Measurements from ENCODE around the gene LSR.
"Not testable (repeated sequence)": the region's sequence is repeated elsewhere in the genome, so short reads cannot be mapped to it uniquely, and the experiment has no call there.

Gene LSR

GRCh38 chr19:35267353-35267817 is 18.6 kb downstream of the LSR start:
- peak; percentile 57 for DNase-seq (ENCODE audit: low spot score)

- peak; percentile 100 for DNase-seq (ENCODE audit: low spot score)
Observed at GRCh38 chr19:35267818-35268535, 19.2 kb downstream of the LSR start.

DNA sequence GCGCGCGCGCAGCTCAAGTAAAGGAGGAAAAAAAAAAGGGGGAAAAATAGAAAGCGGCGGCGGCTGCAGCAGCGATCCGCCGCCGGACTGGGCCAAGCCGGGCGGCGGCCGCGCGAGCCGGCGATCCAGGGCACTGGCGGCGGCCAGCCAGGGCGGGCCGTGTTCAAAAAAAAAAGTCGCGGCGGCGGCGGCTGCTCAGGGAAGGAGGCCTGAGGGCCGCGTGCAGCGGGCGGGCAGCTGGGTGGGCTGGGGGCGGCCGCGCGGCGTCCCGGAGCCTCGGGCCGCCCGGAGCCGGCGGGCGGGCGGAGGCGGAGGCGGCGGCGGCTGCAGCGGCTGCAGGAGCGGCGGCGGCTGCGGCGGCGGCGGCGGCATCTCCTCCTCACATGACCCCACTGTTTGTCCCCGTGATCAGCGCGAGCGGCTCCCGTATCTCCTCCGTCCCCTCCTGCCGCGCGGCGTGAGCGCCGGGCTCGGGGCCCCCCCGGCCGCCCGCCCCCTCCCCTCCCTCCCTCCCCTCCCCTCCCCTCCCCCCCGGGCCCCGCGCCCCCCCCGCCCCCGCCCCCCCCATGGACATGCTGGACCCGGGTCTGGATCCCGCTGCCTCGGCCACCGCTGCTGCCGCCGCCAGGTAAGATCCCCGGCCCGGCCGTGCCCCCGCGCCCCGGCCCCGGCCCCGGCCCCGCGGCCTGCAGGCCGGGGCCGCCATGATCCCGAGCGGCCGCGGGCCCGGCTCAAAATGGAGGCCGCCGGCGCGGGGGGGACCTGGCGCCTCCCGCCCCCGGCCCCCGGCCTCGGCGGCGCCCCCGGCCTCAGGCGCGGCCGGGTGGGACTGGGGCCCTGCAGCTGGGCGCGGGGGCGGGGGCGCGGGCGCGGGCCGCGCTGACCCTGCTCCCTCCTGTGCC is 20.0 kb downstream of the LSR start, which contains the start of gene USF2:
Gene USF2, plus strand, starts transcription at position 427 of the 902 bp plus-strand sequence. Its CDS starts 140 bp downstream, at position 567.
- DNase-seq (ENCODE audit: low spot score) = peak; percentile 80

DNA sequence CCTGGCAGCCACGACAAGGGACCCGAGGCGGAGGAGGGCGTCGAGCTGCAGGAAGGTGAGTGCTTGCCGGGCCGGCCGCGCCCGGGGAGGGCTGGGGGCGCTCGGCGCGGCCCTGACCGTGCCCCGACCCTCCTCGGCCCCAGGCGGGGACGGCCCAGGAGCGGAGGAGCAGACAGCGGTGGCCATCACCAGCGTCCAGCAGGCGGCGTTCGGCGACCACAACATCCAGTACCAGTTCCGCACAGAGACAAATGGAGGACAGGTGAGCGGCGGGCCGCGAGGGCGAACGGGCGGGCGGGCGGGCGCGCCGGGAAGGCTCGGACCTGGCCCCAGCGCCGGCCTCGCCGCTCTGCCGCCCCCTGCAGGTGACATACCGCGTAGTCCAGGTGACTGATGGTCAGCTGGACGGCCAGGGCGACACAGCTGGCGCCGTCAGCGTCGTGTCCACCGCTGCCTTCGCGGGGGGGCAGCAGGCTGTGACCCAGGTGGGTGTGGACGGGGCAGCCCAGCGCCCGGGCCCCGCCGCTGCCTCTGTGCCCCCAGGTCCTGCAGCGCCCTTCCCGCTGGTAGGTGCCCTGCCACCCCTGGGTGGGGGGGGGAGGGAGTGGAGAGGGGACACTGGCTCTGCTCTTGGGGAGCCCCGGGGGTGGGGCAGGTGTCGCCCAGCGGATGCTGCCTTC is 20.8 kb downstream of the LSR start:
- peak; percentile 82 for DNase-seq (ENCODE audit: low spot score)

GRCh38 chr19:35270381-35270811 is 21.6 kb downstream of the LSR start:
- no peak for DNase-seq (ENCODE audit: low spot score)

- no peak for DNase-seq (ENCODE audit: low spot score)
Observed at GRCh38 chr19:35271546-35271945, 22.7 kb downstream of the LSR start.

GRCh38 chr19:35272122-35272719 is 23.4 kb downstream of the LSR start:
- DNase-seq (ENCODE audit: low spot score) = no peak

DNA sequence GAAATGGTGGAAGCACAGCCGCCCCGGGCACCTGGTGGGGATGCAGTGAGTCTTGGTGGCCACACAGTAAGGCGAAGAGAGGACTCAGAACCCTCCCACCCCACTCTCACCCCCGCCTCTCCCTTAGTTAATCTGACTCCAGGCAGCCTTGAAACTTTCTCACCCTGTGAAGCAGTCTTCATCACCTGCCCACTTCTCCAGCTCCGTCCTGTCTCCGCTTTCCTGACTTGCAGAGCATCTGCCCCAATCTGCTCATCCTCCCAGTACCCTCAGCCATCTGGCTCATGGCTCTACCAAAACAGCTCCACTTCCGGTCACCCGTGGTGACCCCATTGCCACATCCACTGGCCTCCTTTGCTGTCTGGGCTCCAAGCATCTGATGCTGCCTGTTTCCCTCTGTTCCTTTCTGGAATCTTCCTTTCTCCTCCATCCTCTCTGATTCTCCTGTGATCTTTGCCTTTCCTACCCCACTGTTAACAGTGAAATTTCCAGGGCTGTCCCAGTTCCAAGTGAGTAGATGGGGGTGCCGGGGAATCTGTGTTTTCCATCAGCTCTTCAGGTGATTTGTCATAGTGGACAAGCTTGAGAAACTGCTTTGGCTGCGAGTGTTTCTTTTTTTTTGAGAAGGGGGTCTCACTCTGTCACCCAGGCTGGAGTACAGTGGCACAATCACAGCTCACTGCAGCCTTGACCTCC is 24.3 kb downstream of the LSR start:
- no peak for DNase-seq (ENCODE audit: low spot score)

DNA sequence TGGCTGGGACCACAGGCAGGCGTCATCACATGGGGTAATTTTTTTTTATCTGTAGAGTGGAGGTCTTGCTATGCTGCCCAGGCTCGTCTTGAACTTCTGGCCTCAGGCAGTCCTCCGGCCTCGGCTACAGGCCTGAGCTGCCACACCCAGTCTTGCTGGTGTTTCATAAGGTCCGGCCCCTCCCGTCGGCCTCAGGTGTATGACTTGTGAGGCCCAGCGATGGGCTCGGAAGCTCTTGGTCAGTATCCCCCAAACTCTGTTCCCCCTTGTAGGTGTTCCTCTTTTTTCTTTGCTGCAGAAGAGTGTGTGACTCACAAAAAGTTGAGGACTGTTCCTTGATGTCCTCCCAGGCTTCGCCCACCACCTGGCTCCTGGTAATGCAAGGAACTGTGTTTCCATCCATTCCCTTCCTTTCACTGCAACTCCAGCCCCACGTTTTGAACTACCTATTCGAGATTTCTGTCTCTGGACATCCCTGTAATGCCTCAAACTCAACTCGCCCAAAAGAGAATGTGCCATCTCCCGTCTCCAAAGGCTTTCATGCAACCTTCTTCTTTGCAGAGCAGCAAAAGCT is 25.0 kb downstream of the LSR start:
- no peak for DNase-seq (ENCODE audit: low spot score)

- no peak for DNase-seq (ENCODE audit: low spot score)
Observed at GRCh38 chr19:35274323-35274722, 25.5 kb downstream of the LSR start.

DNA sequence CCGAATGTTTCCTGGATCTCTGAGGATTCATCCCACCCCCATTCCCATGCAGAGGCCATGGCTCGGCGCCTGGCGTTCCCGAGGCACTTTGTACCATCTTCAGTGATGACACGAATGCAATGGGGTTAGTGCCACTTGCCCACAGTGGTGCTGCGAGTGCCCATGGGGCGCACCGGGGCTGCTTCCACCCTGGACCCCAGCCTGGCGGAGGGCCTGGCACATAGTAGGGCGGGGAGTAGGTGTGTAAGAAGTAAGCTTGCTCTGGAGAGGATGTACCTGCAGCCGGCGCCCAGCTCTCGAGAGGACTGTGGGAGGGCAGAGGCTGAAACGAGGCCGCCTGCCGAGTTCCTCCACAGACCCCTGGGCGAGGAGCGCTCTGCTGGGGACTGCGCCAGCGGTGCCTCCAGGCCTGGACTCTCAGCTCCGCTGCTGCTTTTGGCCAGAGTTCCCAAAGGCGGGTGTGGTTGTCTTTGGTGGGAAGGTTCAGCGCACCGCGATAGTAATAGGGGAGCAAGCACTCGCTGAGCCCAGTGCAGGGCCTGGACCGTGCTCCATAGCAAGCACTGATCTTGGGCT is 28.0 kb downstream of the LSR start:
- no peak for DNase-seq (ENCODE audit: low spot score)

GRCh38 chr19:35278578-35279284 is 29.9 kb downstream of the LSR start:
- no peak for DNase-seq (ENCODE audit: low spot score)

- DNase-seq (ENCODE audit: low spot score) = no peak
Observed at GRCh38 chr19:35279374-35279773, 30.6 kb downstream of the LSR start.

DNA sequence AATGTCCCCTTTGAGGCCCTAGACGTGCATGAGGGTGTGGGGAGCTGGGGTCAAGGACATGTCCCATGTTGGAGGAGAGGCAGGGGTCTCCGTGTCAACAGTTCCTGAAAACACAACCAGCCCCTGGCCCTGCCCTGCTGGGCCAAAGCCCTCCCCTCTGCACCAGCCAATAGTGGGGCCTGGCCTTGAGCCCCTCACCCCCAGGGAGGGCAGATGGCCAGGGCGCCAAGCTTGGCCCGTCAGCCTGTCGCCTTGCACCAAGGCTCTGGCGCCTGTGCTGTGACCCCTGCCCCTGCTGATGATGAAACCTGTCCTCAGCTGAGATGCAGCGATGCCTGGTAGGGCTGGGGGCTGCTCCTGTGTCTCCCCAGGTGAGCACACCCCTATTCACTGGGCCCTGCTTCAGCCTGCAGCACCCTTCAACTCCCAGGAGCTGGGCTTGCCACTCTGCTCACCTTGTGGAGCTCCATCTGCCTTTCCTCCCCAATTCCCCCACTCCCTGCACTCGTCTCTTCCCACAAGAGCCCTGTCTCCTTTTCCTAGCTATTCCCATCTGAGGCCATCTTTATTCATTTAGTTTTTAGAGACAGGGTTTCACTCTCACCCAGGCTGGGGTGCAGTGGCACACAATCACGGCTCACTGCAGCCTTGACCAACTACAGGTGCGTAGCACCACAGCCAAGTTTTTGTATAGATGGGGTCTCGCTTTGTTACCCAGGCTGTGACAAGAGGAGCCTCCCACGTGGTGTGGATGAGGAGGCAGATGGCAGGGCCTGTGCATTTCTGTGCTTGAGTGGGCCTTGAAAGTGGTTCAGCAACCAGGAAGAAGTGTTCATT is 31.4 kb downstream of the LSR start:
- DNase-seq (ENCODE audit: low spot score) = no peak

DNA sequence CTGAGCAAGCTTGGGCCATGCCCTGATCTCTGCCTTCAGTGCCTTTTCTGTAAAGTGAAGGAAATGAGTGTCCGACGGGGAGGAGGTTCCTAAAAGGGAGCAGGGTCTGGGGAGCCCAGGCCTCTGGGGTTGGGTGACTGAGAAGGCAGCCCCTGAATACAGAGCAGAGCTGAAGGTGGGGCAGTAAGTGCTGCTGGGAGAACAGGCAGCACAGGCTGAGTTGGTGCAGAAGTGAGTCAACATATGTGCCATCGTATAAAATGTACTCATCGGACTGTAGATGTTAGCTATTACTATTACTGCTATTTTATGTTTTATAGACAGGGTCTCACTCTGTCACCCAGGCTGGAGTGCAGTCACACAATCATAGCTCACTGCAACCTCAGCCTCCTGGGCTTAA is 32.5 kb downstream of the LSR start:
- no peak for DNase-seq (ENCODE audit: low spot score)

DNA sequence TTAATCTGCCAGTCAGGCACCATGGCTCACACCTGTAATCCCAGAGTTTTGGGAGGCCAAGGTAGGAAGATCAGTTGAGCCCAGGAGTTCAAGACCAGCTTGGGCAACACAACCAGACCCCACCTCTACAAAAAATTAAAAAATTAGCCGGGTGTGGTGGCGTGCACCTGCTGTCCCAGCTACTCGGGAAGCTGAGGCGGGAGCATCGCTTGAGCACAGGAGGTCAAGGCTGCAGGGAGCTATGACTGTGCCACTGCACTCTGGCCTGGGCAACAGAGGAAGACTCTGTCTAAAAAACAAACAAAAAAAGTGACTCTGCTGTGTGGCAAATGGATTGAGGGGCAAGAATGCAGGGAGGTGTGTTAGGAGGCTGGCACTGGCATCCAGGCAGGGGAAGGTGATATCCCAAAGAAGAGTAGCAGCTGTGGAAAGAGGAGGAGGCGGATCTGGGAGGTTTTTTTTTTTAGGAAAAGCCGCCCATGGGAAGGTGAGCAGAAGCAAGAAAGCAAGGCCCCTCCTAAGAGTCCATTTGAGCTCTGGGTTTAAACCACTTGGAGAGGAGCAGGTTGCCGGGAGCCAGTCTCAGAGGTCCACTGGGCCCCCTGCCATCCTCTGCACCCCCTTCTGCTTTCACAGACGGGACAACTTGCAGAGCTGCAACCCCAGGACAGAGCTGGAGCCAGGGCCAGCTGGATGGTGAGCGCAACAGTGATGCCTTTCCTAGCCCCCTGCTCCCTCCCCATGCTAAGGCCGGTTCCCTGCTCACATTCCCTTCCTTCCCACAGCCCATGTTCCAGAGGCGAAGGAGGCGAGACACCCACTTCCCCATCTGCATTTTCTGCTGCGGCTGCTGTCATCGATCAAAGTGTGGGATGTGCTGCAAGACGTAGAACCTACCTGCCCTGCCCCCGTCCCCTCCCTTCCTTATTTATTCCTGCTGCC is 35.6 kb downstream of the LSR start:
- no peak for DNase-seq (ENCODE audit: low spot score)

GRCh38 chr19:35285095-35285449 is 36.3 kb downstream of the LSR start:
- DNase-seq (ENCODE audit: low spot score) = no peak

DNA sequence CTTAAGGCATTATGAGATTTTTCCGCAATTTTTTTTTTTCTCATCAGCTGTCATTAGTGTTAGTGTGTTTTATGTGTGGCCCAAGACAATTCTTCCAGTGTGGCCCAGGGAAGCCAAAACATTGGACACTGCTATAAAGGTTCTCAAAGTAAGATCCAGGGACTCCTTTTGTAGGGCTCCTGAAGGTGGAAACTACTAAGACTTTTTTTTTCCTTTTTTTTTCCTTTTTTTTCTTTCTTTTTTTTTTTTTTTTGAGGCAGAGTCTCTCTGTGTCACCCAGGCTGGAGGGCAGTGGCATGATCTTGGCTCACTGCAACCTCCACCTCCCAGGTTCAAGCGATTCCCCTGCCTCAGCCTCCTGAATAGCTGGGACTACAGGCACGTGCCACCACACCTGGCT is 36.7 kb downstream of the LSR start:
- DNase-seq (ENCODE audit: low spot score) = not testable (repeated sequence)

Data from AG20443 (cell line).